Liver (tissue), 3 donors: Measurements from ENCODE around the gene COBL.

Experiments used
- JUND ChIP-seq, 2 donors: IDR thresholded peaks; 2 replicates each; pipeline ENCODE4 v1.6.1; 2016; ENCODE audit warnings: antibody characterized with exemption in 2 of 2
- TAF1 ChIP-seq: conservative IDR thresholded peaks from 2 replicates; pipeline ENCODE4 v1.6.1; 2016; ENCODE audit warnings: antibody characterized with exemption, mild to moderate bottlenecking
- TF ChIP-seq, protein P1 (sequence below): fragments of 150-350 bp; IDR thresholded peaks from 2 replicates; pipeline ENCODE4 v1.5.1; 2017; ENCODE audit warnings: improper control_type of control experiment, low read depth, low read length; ENCODE audit not compliant: missing input control
- TF ChIP-seq, protein P2 (sequence below): IDR thresholded peaks from 2 replicates; pipeline ENCODE4 v1.6.1; 2016; ENCODE audit warnings: antibody characterized with exemption
- TF ChIP-seq, protein P3 (sequence below): IDR thresholded peaks from 2 replicates; pipeline ENCODE4 v1.6.1; 2016; ENCODE audit warnings: antibody characterized with exemption, mild to moderate bottlenecking
- TF ChIP-seq, protein P4 (sequence below): IDR thresholded peaks from 2 replicates; pipeline ENCODE4 v1.6.1; 2016; ENCODE audit warnings: antibody characterized with exemption
- donor health status: healthy.
- donor health status: healthy.

DNA sequence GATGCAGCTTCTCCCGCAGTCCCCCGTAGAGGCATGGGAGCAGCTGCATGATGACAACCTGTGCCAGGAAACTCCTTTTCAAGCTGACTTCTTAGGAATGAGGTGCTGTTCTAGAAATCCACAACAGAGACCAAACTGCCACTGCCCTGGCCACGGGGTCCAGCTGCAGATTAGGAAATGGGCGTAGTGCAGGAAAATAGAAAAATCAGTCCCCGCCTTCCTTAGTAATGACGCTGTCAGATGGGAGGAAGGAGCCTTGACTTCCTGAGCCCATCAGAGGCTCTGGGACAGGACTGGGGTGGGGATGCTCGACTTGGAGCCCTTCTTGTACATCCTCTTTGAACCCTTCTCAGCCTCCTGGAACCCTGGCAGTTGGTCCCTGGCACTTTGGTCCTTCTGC is 306.1 kb downstream of the COBL start:
- TF ChIP-seq, protein P1, sequence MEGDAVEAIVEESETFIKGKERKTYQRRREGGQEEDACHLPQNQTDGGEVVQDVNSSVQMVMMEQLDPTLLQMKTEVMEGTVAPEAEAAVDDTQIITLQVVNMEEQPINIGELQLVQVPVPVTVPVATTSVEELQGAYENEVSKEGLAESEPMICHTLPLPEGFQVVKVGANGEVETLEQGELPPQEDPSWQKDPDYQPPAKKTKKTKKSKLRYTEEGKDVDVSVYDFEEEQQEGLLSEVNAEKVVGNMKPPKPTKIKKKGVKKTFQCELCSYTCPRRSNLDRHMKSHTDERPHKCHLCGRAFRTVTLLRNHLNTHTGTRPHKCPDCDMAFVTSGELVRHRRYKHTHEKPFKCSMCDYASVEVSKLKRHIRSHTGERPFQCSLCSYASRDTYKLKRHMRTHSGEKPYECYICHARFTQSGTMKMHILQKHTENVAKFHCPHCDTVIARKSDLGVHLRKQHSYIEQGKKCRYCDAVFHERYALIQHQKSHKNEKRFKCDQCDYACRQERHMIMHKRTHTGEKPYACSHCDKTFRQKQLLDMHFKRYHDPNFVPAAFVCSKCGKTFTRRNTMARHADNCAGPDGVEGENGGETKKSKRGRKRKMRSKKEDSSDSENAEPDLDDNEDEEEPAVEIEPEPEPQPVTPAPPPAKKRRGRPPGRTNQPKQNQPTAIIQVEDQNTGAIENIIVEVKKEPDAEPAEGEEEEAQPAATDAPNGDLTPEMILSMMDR = no peak
- no peak for TF ChIP-seq TAF1
- TF ChIP-seq JUND (IDR thresholded peaks at IDR 0.05) = no peak
- TF ChIP-seq, protein P2, sequence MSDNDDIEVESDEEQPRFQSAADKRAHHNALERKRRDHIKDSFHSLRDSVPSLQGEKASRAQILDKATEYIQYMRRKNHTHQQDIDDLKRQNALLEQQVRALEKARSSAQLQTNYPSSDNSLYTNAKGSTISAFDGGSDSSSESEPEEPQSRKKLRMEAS = no peak
- TF ChIP-seq, protein P3, sequence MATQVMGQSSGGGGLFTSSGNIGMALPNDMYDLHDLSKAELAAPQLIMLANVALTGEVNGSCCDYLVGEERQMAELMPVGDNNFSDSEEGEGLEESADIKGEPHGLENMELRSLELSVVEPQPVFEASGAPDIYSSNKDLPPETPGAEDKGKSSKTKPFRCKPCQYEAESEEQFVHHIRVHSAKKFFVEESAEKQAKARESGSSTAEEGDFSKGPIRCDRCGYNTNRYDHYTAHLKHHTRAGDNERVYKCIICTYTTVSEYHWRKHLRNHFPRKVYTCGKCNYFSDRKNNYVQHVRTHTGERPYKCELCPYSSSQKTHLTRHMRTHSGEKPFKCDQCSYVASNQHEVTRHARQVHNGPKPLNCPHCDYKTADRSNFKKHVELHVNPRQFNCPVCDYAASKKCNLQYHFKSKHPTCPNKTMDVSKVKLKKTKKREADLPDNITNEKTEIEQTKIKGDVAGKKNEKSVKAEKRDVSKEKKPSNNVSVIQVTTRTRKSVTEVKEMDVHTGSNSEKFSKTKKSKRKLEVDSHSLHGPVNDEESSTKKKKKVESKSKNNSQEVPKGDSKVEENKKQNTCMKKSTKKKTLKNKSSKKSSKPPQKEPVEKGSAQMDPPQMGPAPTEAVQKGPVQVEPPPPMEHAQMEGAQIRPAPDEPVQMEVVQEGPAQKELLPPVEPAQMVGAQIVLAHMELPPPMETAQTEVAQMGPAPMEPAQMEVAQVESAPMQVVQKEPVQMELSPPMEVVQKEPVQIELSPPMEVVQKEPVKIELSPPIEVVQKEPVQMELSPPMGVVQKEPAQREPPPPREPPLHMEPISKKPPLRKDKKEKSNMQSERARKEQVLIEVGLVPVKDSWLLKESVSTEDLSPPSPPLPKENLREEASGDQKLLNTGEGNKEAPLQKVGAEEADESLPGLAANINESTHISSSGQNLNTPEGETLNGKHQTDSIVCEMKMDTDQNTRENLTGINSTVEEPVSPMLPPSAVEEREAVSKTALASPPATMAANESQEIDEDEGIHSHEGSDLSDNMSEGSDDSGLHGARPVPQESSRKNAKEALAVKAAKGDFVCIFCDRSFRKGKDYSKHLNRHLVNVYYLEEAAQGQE = no peak
- TF ChIP-seq, protein P4, sequence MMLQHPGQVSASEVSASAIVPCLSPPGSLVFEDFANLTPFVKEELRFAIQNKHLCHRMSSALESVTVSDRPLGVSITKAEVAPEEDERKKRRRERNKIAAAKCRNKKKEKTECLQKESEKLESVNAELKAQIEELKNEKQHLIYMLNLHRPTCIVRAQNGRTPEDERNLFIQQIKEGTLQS = no peak
